Posterior cingulate gyrus (tissue), 11 donors: ENCODE data around the gene CENPF.
"Not testable (repeated sequence)": the region's sequence is repeated elsewhere in the genome, so short reads cannot be mapped to it uniquely, and the experiment has no call there.

Experiments
- DNase-seq, 10 donors: peaks; one replicate each; pipeline versions ENCODE4 v3.0.0 to v3.0.0-alpha.2; 2020 to 2021; ENCODE audit warnings: mixed read lengths in 3 of 10
- intact Hi-C: fragments of 100-400 bp; cut with DNase I; formaldehyde crosslinking; loops from one replicate; pipeline ENCODE4 v1.15.1; 2023

The CENPF gene

GRCh38 chr1:214602764-214603657, at the start of gene CENPF:
CENPF (plus strand) TSS chr1:214603195; CDS start chr1:214613755, 10,560 bp downstream.
- DNase-seq: peak; percentile 91 to 99 (median 94)
- intact Hi-C loops: no loop called here

GRCh38 chr1:214557952-214558735, 44.9 kb upstream of the CENPF start:
- intact Hi-C loops: no loop called here
- DNase-seq: no peak

GRCh38 chr1:214563881-214564280, 39.1 kb upstream of the CENPF start:
- intact Hi-C loops: no loop called here
- DNase-seq: no peak

GRCh38 chr1:214565310-214565709, 37.7 kb upstream of the CENPF start:
- no peak for DNase-seq
- intact Hi-C loops: no loop called here

GRCh38 chr1:214566158-214567104, 36.6 kb upstream of the CENPF start:
- intact Hi-C loops: no loop called here
- no peak for DNase-seq

- intact Hi-C loops: no loop called here
- no peak for DNase-seq
Observed at GRCh38 chr1:214567481-214567980, 35.5 kb upstream of the CENPF start.

- intact Hi-C loops: no loop called here
- DNase-seq: no peak
Observed at GRCh38 chr1:214568328-214568727, 34.7 kb upstream of the CENPF start.

GRCh38 chr1:214569357-214570004, 33.5 kb upstream of the CENPF start:
- intact Hi-C loops: no loop called here

GRCh38 chr1:214570442-214570841, 32.6 kb upstream of the CENPF start:
- intact Hi-C loops: no loop called here

More at GRCh38 chr1:214569357-214570004, 33.5 kb upstream of the CENPF start:
- no peak for DNase-seq

GRCh38 chr1:214571281-214571680, 31.7 kb upstream of the CENPF start:
- intact Hi-C loops: no loop called here
- DNase-seq: no peak

More at GRCh38 chr1:214570442-214570841, 32.6 kb upstream of the CENPF start:
- DNase-seq: no peak

GRCh38 chr1:214573386-214574318, 29.3 kb upstream of the CENPF start:
- no peak for DNase-seq
- intact Hi-C loops: no loop called here

GRCh38 chr1:214574598-214575411, 28.2 kb upstream of the CENPF start:
- no peak for DNase-seq
- intact Hi-C loops: no loop called here

- DNase-seq: not testable (repeated sequence)
Observed at GRCh38 chr1:214576120-214576519, 26.9 kb upstream of the CENPF start.

GRCh38 chr1:214579183-214579582, 23.8 kb upstream of the CENPF start:
- intact Hi-C loops: no loop called here

More at GRCh38 chr1:214576120-214576519, 26.9 kb upstream of the CENPF start:
- intact Hi-C loops: not testable (repeated sequence)

GRCh38 chr1:214581785-214582184, 21.2 kb upstream of the CENPF start:
- DNase-seq: no peak
- intact Hi-C loops: no loop called here

More at GRCh38 chr1:214579183-214579582, 23.8 kb upstream of the CENPF start:
- no peak for DNase-seq

- intact Hi-C loops: no loop called here
- no peak for DNase-seq
Observed at GRCh38 chr1:214582289-214582891, 20.6 kb upstream of the CENPF start.

- intact Hi-C loops: no loop called here
- DNase-seq: no peak
Observed at GRCh38 chr1:214583113-214583512, 19.9 kb upstream of the CENPF start.
